Fibroblast of lung (primary cell): Measurements from ENCODE around the gene VTI1A. TPM values are rescaled to one million over a fixed set of nuclear protein-coding genes. Genes with fewer than 3 reads are reported as not detected.

Source experiments
- DNase-seq, 2 donors: peaks; one replicate each; pipeline versions ENCODE4 v3.0.0 to v3.0.0-alpha.2; 2010; ENCODE audit warnings: low read depth in 2 of 2
- H2AFZ ChIP-seq: 2 replicates; pipeline ENCODE4 v1.5.1; 2012; ENCODE audit warnings: low read length, control low read depth, inconsistent platforms
- H3K27ac ChIP-seq: 2 replicates; pipeline ENCODE4 v1.5.1; 2011; ENCODE audit warnings: low read length, control low read depth; ENCODE audit not compliant: insufficient read depth
- H3K27me3 ChIP-seq: 2 replicates; pipeline ENCODE4 v1.5.1; 2011; ENCODE audit warnings: mild to moderate bottlenecking, low read length; ENCODE audit not compliant: control insufficient read depth, insufficient read depth
- H3K36me3 ChIP-seq: 2 replicates; pipeline ENCODE4 v1.5.1; 2011; ENCODE audit warnings: low read length; ENCODE audit not compliant: control insufficient read depth, insufficient read depth
- H3K4me1 ChIP-seq: 2 replicates; pipeline ENCODE4 v1.5.1; 2011; ENCODE audit warnings: low read length; ENCODE audit not compliant: control insufficient read depth, insufficient read depth; ENCODE audit errors: extremely low read depth
- H3K4me2 ChIP-seq: 2 replicates; pipeline ENCODE4 v1.5.1; 2011; ENCODE audit warnings: low read length, control low read depth; ENCODE audit not compliant: insufficient read depth; ENCODE audit errors: extremely low read depth
- H3K4me3 ChIP-seq, 4 experiments: fragments of 200-600 bp in 1 of 4; sonication (generic) in 1 of 4; replicated peaks in 1 of 4; 2 replicates each; pipeline ENCODE4 v1.5.1; 2011 to 2016; ENCODE audit warnings: low read length in 4 of 4, low read depth in 3 of 4, mild to moderate bottlenecking in 3 of 4, control low read depth in 2 of 4, inconsistent platforms in 1 of 4, mixed read lengths in 1 of 4; ENCODE audit not compliant: insufficient read depth in 1 of 4; ENCODE audit errors: control extremely low read depth in 1 of 4
- H3K79me2 ChIP-seq: 2 replicates; pipeline ENCODE4 v1.5.1; 2012; ENCODE audit warnings: mild to moderate bottlenecking, low read length, inconsistent platforms; ENCODE audit not compliant: control insufficient read depth, insufficient read depth
- H3K9ac ChIP-seq: 2 replicates; pipeline ENCODE4 v1.5.1; 2011; ENCODE audit warnings: mild to moderate bottlenecking, low read length, control low read depth; ENCODE audit not compliant: insufficient read depth
- H3K9me3 ChIP-seq: 2 replicates; pipeline ENCODE4 v1.5.1; 2012; ENCODE audit warnings: low read depth, low read length; ENCODE audit not compliant: control insufficient read depth, insufficient read depth
- H4K20me1 ChIP-seq: 2 replicates; pipeline ENCODE4 v1.5.1; 2011; ENCODE audit warnings: low read length; ENCODE audit not compliant: control insufficient read depth, insufficient read depth; ENCODE audit errors: extremely low read depth
- CTCF ChIP-seq, 2 donors: IDR thresholded peaks in 1 of 2; conservative IDR thresholded peaks in 1 of 2; 1 replicate in 1 of 2; 2 replicates in 1 of 2; pipeline ENCODE4 v1.5.1; 2011 to 2012; ENCODE audit warnings: low read length in 2 of 2, control low read depth in 1 of 2, inconsistent platforms in 1 of 2, low read depth in 1 of 2, mild to moderate bottlenecking in 1 of 2
- EZH2 ChIP-seq: IDR thresholded peaks from 2 replicates; pipeline ENCODE4 v1.5.1; 2012; ENCODE audit warnings: low read length, control low read depth, mild to moderate bottlenecking; ENCODE audit errors: missing control alignments
- polyA plus RNA-seq, 2 donors: library from polyadenylated mRNA; depleted of rRNA in 1 of 2; stranded (reverse) in 1 of 2; unstranded in 1 of 2; fragments of >200 nt; gene quantifications; 2 replicates each; pipeline ENCODE4 v1.2.1, GENCODE V29; 2011 to 2012; ENCODE audit warnings: missing spikeins in 1 of 2
- total RNA-seq: library from RNA; depleted of rRNA; stranded (reverse); fragments of >200 nt; gene quantifications from 2 replicates; pipeline ENCODE4 v1.2.1, GENCODE V29; 2014

Gene VTI1A
- total and polyA plus RNA-seq, 2 donors (not counting 1 experiment from before 2014, with no cell fraction given): 19.1 to 30.9 TPM

GRCh38 chr10:112813866-112814591, 367.0 kb downstream of the VTI1A start:
- no peaks in the 10 kb centered on the region for H4K20me1 ChIP-seq
- DNase-seq: no peak
- no peak overlapping the region for H2AFZ ChIP-seq
- TF ChIP-seq EZH2: no peak
- TF ChIP-seq CTCF (conservative IDR thresholded peaks at IDR 0.05 in 1 of 2, IDR thresholded peaks at IDR 0.05 in 1 of 2; ENCODE audit: low read depth in 1 of 2, low read length in 2 of 2): no peak
- H3K4me2 ChIP-seq: no peak overlapping the region
- no peak overlapping the region for H3K4me3 ChIP-seq
- no peaks in the 10 kb centered on the region for H3K79me2 ChIP-seq
- H3K27ac ChIP-seq: no peak overlapping the region
- H3K27me3 ChIP-seq: no peaks in the 10 kb centered on the region
- H3K9me3 ChIP-seq: no peaks in the 10 kb centered on the region
- no peak overlapping the region for H3K9ac ChIP-seq
- H3K4me1 ChIP-seq: peaks cover 17% of the 10 kb centered on the region
- no peaks in the 10 kb centered on the region for H3K36me3 ChIP-seq

GRCh38 chr10:112815269-112816032, 368.4 kb downstream of the VTI1A start:
- Histone ChIP-seq H3K9me3 (no peaks in the 10 kb centered on the region), H3K27me3 (no peaks in the 10 kb centered on the region), H3K4me3 (no peak overlapping the region), H2AFZ (no peak overlapping the region), H3K4me1 (peaks cover 17% of the 10 kb centered on the region), H4K20me1 (no peaks in the 10 kb centered on the region), H3K27ac (no peak overlapping the region), H3K79me2 (no peaks in the 10 kb centered on the region), H3K4me2 (peak overlapping the region; percentile 29), H3K36me3 (no peaks in the 10 kb centered on the region), H3K9ac (no peak overlapping the region)
- DNase-seq: peak; percentile 29 to 80
- no peak for TF ChIP-seq EZH2
- no peak for TF ChIP-seq CTCF (conservative IDR thresholded peaks at IDR 0.05 in 1 of 2, IDR thresholded peaks at IDR 0.05 in 1 of 2; ENCODE audit: low read depth in 1 of 2, low read length in 2 of 2)

GRCh38 chr10:112816033-112816430, 369.0 kb downstream of the VTI1A start:
- peak in 1 of 2 donors; percentile 7 for DNase-seq
- no peak overlapping the region for H3K27ac ChIP-seq
- peak overlapping the region; percentile 29 for H3K4me2 ChIP-seq

More at GRCh38 chr10:112816033-112816430, 369.0 kb downstream of the VTI1A start:
- Histone ChIP-seq H4K20me1 (no peaks in the 10 kb centered on the region), H3K4me1 (peaks cover 17% of the 10 kb centered on the region), H3K79me2 (no peaks in the 10 kb centered on the region), H2AFZ (no peak overlapping the region), H3K4me3 (no peak overlapping the region), H3K27me3 (no peaks in the 10 kb centered on the region), H3K9me3 (no peaks in the 10 kb centered on the region), H3K9ac (no peak overlapping the region), H3K36me3 (no peaks in the 10 kb centered on the region)
- TF ChIP-seq EZH2 (no peak), CTCF (conservative IDR thresholded peaks at IDR 0.05 in 1 of 2, IDR thresholded peaks at IDR 0.05 in 1 of 2; ENCODE audit: low read depth in 1 of 2, low read length in 2 of 2) (no peak)
